Suprapubic skin (tissue), 4 donors: Measurements from ENCODE around the gene NSUN4.

Experiments
- CTCF ChIP-seq, 2 donors: fragments of 200-600 bp in 1 of 2; fragments of 450-650 bp in 1 of 2; sonication (generic) in 1 of 2; IDR thresholded peaks; one replicate each; pipeline ENCODE4 v1.5.1; 2016 to 2019; ENCODE audit warnings: antibody characterized with exemption in 2 of 2, mild to moderate bottlenecking in 1 of 2, moderate library complexity in 1 of 2
- POLR2A ChIP-seq, 2 donors: fragments of 450-650 bp; IDR thresholded peaks; one replicate each; pipeline ENCODE4 v1.6.1; 2017; ENCODE audit warnings: antibody characterized with exemption in 2 of 2, mild to moderate bottlenecking in 2 of 2, moderate library complexity in 2 of 2
- POLR2AphosphoS5 ChIP-seq, 3 donors: sonication (generic); formaldehyde crosslinking; IDR thresholded peaks; one replicate each; pipeline ENCODE4 v1.6.1; 2017; ENCODE audit warnings: antibody characterized with exemption in 3 of 3

GRCh38 chr1:46295306-46295705, 45.3 kb upstream of the NSUN4 start:
- TF ChIP-seq CTCF (IDR thresholded peaks at IDR 0.05) (no peak), POLR2A (IDR thresholded peaks at IDR 0.05) (no peak), POLR2AphosphoS5 (IDR thresholded peaks at IDR 0.05) (no peak)
